SK-N-SH (cell line): ENCODE data around the gene FLOT1. TPM values are rescaled to one million over a fixed set of nuclear protein-coding genes. Genes with fewer than 3 reads are reported as not detected.
A peak's percentile ranks its signal among the peaks of the same experiment; 100 is the strongest.

Experiments
- CTCF ChIA-PET: fragments of 300-600, 350-600 bp; formaldehyde crosslinking; extraction: SDS; loops from one replicate; lab custom pipeline; 2021; lab: Yijun Ruan, JAX
- POLR2A ChIA-PET: fragments of 350-600 bp; sonication (Branson Sonifier 250); formaldehyde crosslinking; extraction: SDS; loops from one replicate; lab custom pipeline; 2020; ENCODE audit warnings: antibody characterized with exemption, inconsistent platforms; lab: Yijun Ruan, JAX
- DNase-seq: peaks from one replicate; pipeline ENCODE4 v3.0.0; 2012
- H2AFZ ChIP-seq: fragments of 200-600 bp; sonication (generic); 2 replicates; pipeline ENCODE4 v1.8.1; 2016; ENCODE audit warnings: antibody characterized with exemption, mild to moderate bottlenecking, low read depth
- H3F3A ChIP-seq: fragments of 200-600 bp; sonication (generic); replicated peaks from 2 replicates; pipeline ENCODE3; 2016; ENCODE audit warnings: antibody characterized with exemption, mild to moderate bottlenecking; ENCODE audit not compliant: insufficient read depth
- H3K27ac ChIP-seq, 2 experiments: fragments of 200-500 bp in 1 of 2; fragments of 200-600 bp in 1 of 2; sonication (Bioruptor generic) in 1 of 2; sonication (generic), shearing (Covaris generic) in 1 of 2; 2 replicates each; pipeline versions ENCODE4 v1.5.1 to v1.6.1; 2014 to 2016; ENCODE audit warnings: low read depth in 2 of 2, inconsistent platforms in 1 of 2, low read length in 1 of 2, mild to moderate bottlenecking in 1 of 2, mixed read lengths in 1 of 2
- H3K27me3 ChIP-seq: fragments of 200-600 bp; sonication (generic), shearing (Covaris generic); 2 replicates; pipeline ENCODE4 v1.6.1; 2016; ENCODE audit warnings: mixed run types; ENCODE audit not compliant: insufficient read depth
- H3K36me3 ChIP-seq, 2 experiments: fragments of 200-500 bp in 1 of 2; fragments of 200-600 bp in 1 of 2; sonication (Bioruptor generic) in 1 of 2; sonication (generic) in 1 of 2; replicated peaks in 1 of 2; 2 replicates each; pipeline versions ENCODE3 to v1.5.1; 2014 to 2016; ENCODE audit warnings: low read length in 1 of 2, mild to moderate bottlenecking in 1 of 2; ENCODE audit not compliant: insufficient read depth in 2 of 2, control insufficient read depth in 1 of 2
- H3K4me1 ChIP-seq, 2 experiments: fragments of 200-500 bp in 1 of 2; fragments of 200-600 bp in 1 of 2; sonication (Bioruptor generic) in 1 of 2; sonication (generic), shearing (Covaris generic) in 1 of 2; 2 replicates each; pipeline versions ENCODE4 v1.5.1 to v1.6.1; 2014 to 2016; ENCODE audit warnings: low read depth in 1 of 2, low read length in 1 of 2, mixed run types in 1 of 2; ENCODE audit not compliant: insufficient read depth in 2 of 2, control insufficient read depth in 1 of 2
- H3K4me2 ChIP-seq: fragments of 200-600 bp; sonication (generic), shearing (Covaris generic); 2 replicates; pipeline ENCODE4 v1.6.1; 2017; ENCODE audit warnings: mixed run types
- H3K4me3 ChIP-seq, 2 experiments: fragments of 200-500 bp in 1 of 2; fragments of 200-600 bp in 1 of 2; sonication (Bioruptor generic) in 1 of 2; sonication (generic), shearing (Covaris generic) in 1 of 2; 2 replicates each; pipeline versions ENCODE4 v1.5.1 to v1.8.1; 2014 to 2016; ENCODE audit warnings: low read depth in 2 of 2, inconsistent platforms in 1 of 2, low read length in 1 of 2, mild to moderate bottlenecking in 1 of 2, mixed read lengths in 1 of 2, moderate library complexity in 1 of 2
- H3K79me2 ChIP-seq: fragments of 200-600 bp; sonication (generic); 2 replicates; pipeline ENCODE4 v1.8.1; 2017; ENCODE audit warnings: mild to moderate bottlenecking; ENCODE audit not compliant: insufficient read depth
- H3K9ac ChIP-seq: fragments of 200-600 bp; sonication (generic); 2 replicates; pipeline ENCODE4 v1.6.1; 2017; ENCODE audit warnings: mixed run types
- H3K9me2 ChIP-seq: fragments of 200-600 bp; sonication (generic); 2 replicates; pipeline ENCODE4 v1.6.1; 2017; ENCODE audit warnings: mixed run types
- H3K9me3 ChIP-seq: fragments of 200-600 bp; sonication (generic); 2 replicates; pipeline ENCODE4 v1.6.1; 2017; ENCODE audit warnings: mixed run types, mild to moderate bottlenecking, moderate library complexity
- H4K20me1 ChIP-seq: fragments of 200-600 bp; sonication (generic); 2 replicates; pipeline ENCODE4 v1.6.1; 2017; ENCODE audit warnings: mild to moderate bottlenecking, mixed run types; ENCODE audit not compliant: insufficient read depth
- CHD2 ChIP-seq: fragments of 150-350 bp; IDR thresholded peaks from 2 replicates; pipeline ENCODE4 v1.6.1; 2018; ENCODE audit warnings: low read length; ENCODE audit not compliant: partially characterized antibody
- EP300 ChIP-seq, 2 experiments: IDR thresholded peaks; 2 replicates each; pipeline versions ENCODE4 v1.4.0 to v1.6.1; 2012; ENCODE audit warnings: borderline replicate concordance in 1 of 2, low read depth in 1 of 2, low read length in 1 of 2
- EZH2phosphoT487 ChIP-seq: fragments of 200-600 bp; sonication (generic); IDR thresholded peaks from 2 replicates; pipeline ENCODE4 v1.6.1; 2017; ENCODE audit warnings: low read depth, mixed run types, mild to moderate bottlenecking, antibody characterized with exemption, moderate library complexity, borderline replicate concordance
- FOSL2 ChIP-seq: IDR thresholded peaks from 2 replicates; pipeline ENCODE4 v1.4.0; 2012; ENCODE audit warnings: low read depth, mild to moderate bottlenecking, moderate library complexity, borderline replicate concordance
- FOXJ3 ChIP-seq: sonication (generic); formaldehyde crosslinking; IDR thresholded peaks from 2 replicates; pipeline ENCODE4 v1.5.1; 2020; ENCODE audit warnings: mild to moderate bottlenecking, missing genetic modification reagents
- FOXM1 ChIP-seq: IDR thresholded peaks from 2 replicates; pipeline ENCODE4 v1.4.0; 2012; ENCODE audit warnings: low read depth, mild to moderate bottlenecking
- IRF3 ChIP-seq: fragments of 150-350 bp; IDR thresholded peaks from 2 replicates; pipeline ENCODE4 v1.6.1; 2016; ENCODE audit warnings: mild to moderate bottlenecking, low read depth, low read length
- JUND ChIP-seq: IDR thresholded peaks from 2 replicates; pipeline ENCODE4 v1.4.0; 2012
- MEF2A ChIP-seq: IDR thresholded peaks from 2 replicates; pipeline ENCODE4 v1.4.0; 2012; ENCODE audit warnings: low read depth, borderline replicate concordance
- NFIC ChIP-seq: IDR thresholded peaks from 2 replicates; pipeline ENCODE4 v1.4.0; 2012; ENCODE audit warnings: borderline replicate concordance
- NRF1 ChIP-seq: IDR thresholded peaks from 2 replicates; pipeline ENCODE4 v1.6.1; 2012; ENCODE audit warnings: low read depth, mild to moderate bottlenecking, low read length
- PBX3 ChIP-seq: IDR thresholded peaks from 2 replicates; pipeline ENCODE4; 2012
- POLR2AphosphoS5 ChIP-seq: IDR thresholded peaks from 2 replicates; pipeline ENCODE4 v1.6.1; 2012; ENCODE audit warnings: low read depth, low read length
- RCOR1 ChIP-seq: fragments of 150-350 bp; IDR thresholded peaks from 2 replicates; pipeline ENCODE4 v1.6.1; 2017; ENCODE audit warnings: antibody characterized with exemption, low read length
- REST ChIP-seq: IDR thresholded peaks from 2 replicates; pipeline ENCODE4 v1.6.1; 2012; ENCODE audit warnings: mild to moderate bottlenecking, low read depth, low read length, moderate library complexity
- RXRA ChIP-seq: IDR thresholded peaks from 2 replicates; pipeline ENCODE4 v1.4.0; 2012; ENCODE audit warnings: low read depth, mild to moderate bottlenecking, borderline replicate concordance
- SIN3A ChIP-seq: IDR thresholded peaks from 2 replicates; pipeline ENCODE4 v1.6.1; 2012; ENCODE audit warnings: low read depth, mild to moderate bottlenecking, low read length, moderate library complexity, borderline replicate concordance
- SMC3 ChIP-seq: IDR thresholded peaks from 2 replicates; pipeline ENCODE4 v1.6.1; 2012; ENCODE audit warnings: low read depth, low read length, improper control_type of control experiment
- TAF1 ChIP-seq: IDR thresholded peaks from 2 replicates; pipeline ENCODE4 v1.6.1; 2012; ENCODE audit warnings: low read depth, mild to moderate bottlenecking, low read length, moderate library complexity, borderline replicate concordance
- TCF12 ChIP-seq: IDR thresholded peaks from 2 replicates; pipeline ENCODE4 v1.4.0; 2012
- TEAD4 ChIP-seq: IDR thresholded peaks from 2 replicates; pipeline ENCODE4 v1.4.0; 2012; ENCODE audit warnings: mild to moderate bottlenecking, borderline replicate concordance; ENCODE audit not compliant: insufficient read depth
- WGBS: methylation state at CpG from one replicate; pipeline ENCODE4 v1.1.6; 2017; ENCODE audit warnings: low lambda C conversion rate; 5-methylcytosine and 5-hydroxymethylcytosine counted together
- polyA plus RNA-seq, 3 experiments: library from polyadenylated mRNA; depleted of rRNA; stranded (reverse); fragments of >200 nt; gene quantifications; 2 replicates each; pipeline ENCODE4 v1.2.3, GENCODE V29; 2012

FLOT1 gene
- polyA plus RNA-seq, 1 of the 3 experiments (the other 2 are of a cell fraction): 462 TPM

- peak overlapping the region; percentile 59; the same call in 1 of the 2 replicates for H3K9ac ChIP-seq
- H3K9me2 ChIP-seq: no peaks in the 10 kb centered on the region
- WGBS: 65% methylated on average over 7 of the region's 10 CpGs
- no peaks in the 10 kb centered on the region for H4K20me1 ChIP-seq
- peaks cover 9 to 23% of the 10 kb centered on the region in 2 experiments; a peak in 3 of 4 replicates for H3K4me1 ChIP-seq
- POLR2A ChIA-PET: no interaction called here
- H3K36me3 ChIP-seq: no peaks in the 10 kb centered on the region
- H3F3A ChIP-seq: peaks cover 26% of the 10 kb centered on the region
- no peaks in the 10 kb centered on the region for H3K79me2 ChIP-seq
- no peak for DNase-seq
- peak overlapping the region; percentile 36 to 93; a peak in 3 of 4 replicates for H3K27ac ChIP-seq
- H3K9me3 ChIP-seq: no peaks in the 10 kb centered on the region
- TF ChIP-seq SIN3A (peak; percentile 66), TCF12 (peak; percentile 82), NRF1 (no peak), PBX3 (peak; percentile 81), TAF1 (peak; percentile 25; the same call in 1 of the 2 replicates), RXRA (peak; percentile 27; the same call in 1 of the 2 replicates), MEF2A (no peak), JUND (peak; percentile 59; the same call in 1 of the 2 replicates), SMC3 (no peak), POLR2AphosphoS5 (peak; percentile 64; the same call in 1 of the 2 replicates), NFIC (peak; percentile 38; the same call in 1 of the 2 replicates), TEAD4 (peak; percentile 96), FOXM1 (no peak), EZH2phosphoT487 (no peak), IRF3 (no peak), REST (peak; percentile 53), RCOR1 (no peak), FOSL2 (peak; percentile 72), CHD2 (no peak), EP300 (IDR thresholded peaks at IDR 0.05; ENCODE audit: borderline replicate concordance in 1 of 2, low read depth in 1 of 2, low read length in 1 of 2) (peak in 1 of 2 experiments; percentile 75; a peak in 1 of 4 replicates), FOXJ3 (CRISPR knock-in tag) (no peak)
- CTCF ChIA-PET: interaction anchor here (1.0 to 2.3 kb wide), 4 partner anchors 20 to 81 kb away, joined by 3 to 6 read pairs (median 4); no protein-coding TSS in a partner anchor
- H3K4me3 ChIP-seq: no peak overlapping the region
- no peak overlapping the region for H2AFZ ChIP-seq
- H3K27me3 ChIP-seq: no peaks in the 10 kb centered on the region
- 0 out of 2 replicates have a peak overlapping the region, but pooled peaks have one; percentile 6 for H3K4me2 ChIP-seq
These were observed 17.2 kb upstream of the FLOT1 start for GRCh38 chr6:30759575-30760239.
